ENCODE results near the gene LRP5.
"Not testable (repeated sequence)": the region's sequence is repeated elsewhere in the genome, so short reads cannot be mapped to it uniquely, and the experiment has no call there.

Gene LRP5

GRCh38 chr11:68329978-68330699, 17.7 kb downstream of the LRP5 start:
- no peak for DNase-seq

GRCh38 chr11:68330700-68331337, 18.4 kb downstream of the LRP5 start:
- DNase-seq = no peak

GRCh38 chr11:68331338-68331947, 19.1 kb downstream of the LRP5 start:
- DNase-seq = no peak

- DNase-seq = no peak
Observed at GRCh38 chr11:68332186-68332585, 19.8 kb downstream of the LRP5 start.

GRCh38 chr11:68333173-68333572, 20.8 kb downstream of the LRP5 start:
- DNase-seq = no peak

- DNase-seq = no peak
Observed at GRCh38 chr11:68334923-68335322, 22.5 kb downstream of the LRP5 start.

- DNase-seq = no peak
Observed at GRCh38 chr11:68335683-68336082, 23.3 kb downstream of the LRP5 start.

- DNase-seq = no peak
Observed at GRCh38 chr11:68336716-68337115, 24.3 kb downstream of the LRP5 start.

GRCh38 chr11:68337399-68337835, 25.0 kb downstream of the LRP5 start:
- DNase-seq = no peak

- no peak for DNase-seq
Observed at GRCh38 chr11:68338051-68338780, 25.8 kb downstream of the LRP5 start.

GRCh38 chr11:68340003-68340767, 27.8 kb downstream of the LRP5 start:
- no peak for DNase-seq

GRCh38 chr11:68340784-68341556, 28.6 kb downstream of the LRP5 start:
- no peak for DNase-seq

- DNase-seq = no peak
Observed at GRCh38 chr11:68341557-68342458, 29.4 kb downstream of the LRP5 start.

GRCh38 chr11:68342459-68343158, 30.2 kb downstream of the LRP5 start:
- no peak for DNase-seq

GRCh38 chr11:68343761-68344256, 31.4 kb downstream of the LRP5 start:
- DNase-seq = no peak

GRCh38 chr11:68344821-68345220, 32.4 kb downstream of the LRP5 start:
- DNase-seq = not testable (repeated sequence)

- DNase-seq = no peak
Observed at GRCh38 chr11:68345776-68346461, 33.5 kb downstream of the LRP5 start.

GRCh38 chr11:68346462-68346790, 34.0 kb downstream of the LRP5 start:
- no peak for DNase-seq

- no peak for DNase-seq
Observed at GRCh38 chr11:68347345-68347744, 35.0 kb downstream of the LRP5 start.

All from stimulated activated CD4-positive, alpha-beta T cell treated with anti-CD3 and anti-CD28 coated beads, Interleukin-2, amount 100 ng/mL, for 24 hours (primary cell).